Measurements from ENCODE around the gene CA10. TPM values are rescaled to one million over a fixed set of nuclear protein-coding genes. Genes with fewer than 3 reads are reported as not detected.

Gene CA10
- total RNA-seq, 1 donor from 2014 or later = not detected

DNA sequence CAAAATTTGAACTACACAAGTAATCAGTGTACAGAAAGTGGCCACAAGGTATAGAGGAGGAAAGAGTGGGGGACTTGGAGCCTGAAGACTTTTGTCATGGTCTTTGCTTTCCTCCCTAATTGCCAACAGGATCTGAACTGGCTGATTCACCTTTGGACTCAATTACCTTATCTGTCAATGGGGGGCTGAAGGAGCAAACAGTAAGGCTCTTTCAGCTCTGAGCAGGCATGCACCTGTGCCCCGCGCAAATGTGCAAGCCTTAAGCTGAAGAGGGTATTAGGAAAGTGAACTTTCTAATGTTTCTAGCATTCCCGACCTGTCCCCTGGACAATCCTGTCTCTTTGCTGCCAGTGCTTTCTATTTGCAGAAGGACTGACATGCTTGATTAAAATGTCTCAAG, 302.7 kb downstream of the CA10 start:
- DNase-seq = no peak

DNA sequence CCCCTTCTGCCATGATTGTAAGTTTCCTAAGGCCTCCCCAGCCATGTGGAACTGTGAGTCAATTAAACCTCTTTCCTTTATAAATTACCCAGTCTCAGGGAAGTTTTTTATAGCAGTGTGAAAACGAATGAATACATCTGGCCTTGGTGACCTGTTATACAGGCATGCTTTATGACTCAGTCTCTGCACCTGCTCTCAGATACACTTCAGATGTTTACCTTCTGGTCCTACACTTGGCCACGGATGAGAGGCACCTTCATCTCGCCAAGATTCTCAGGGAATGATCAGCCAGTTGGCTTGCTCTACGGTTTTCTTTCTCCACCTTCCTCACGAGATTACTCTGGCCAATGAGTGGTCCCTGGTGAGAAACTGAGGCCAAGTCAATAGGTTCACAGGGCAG, 304.7 kb downstream of the CA10 start:
- DNase-seq = no peak

DNA sequence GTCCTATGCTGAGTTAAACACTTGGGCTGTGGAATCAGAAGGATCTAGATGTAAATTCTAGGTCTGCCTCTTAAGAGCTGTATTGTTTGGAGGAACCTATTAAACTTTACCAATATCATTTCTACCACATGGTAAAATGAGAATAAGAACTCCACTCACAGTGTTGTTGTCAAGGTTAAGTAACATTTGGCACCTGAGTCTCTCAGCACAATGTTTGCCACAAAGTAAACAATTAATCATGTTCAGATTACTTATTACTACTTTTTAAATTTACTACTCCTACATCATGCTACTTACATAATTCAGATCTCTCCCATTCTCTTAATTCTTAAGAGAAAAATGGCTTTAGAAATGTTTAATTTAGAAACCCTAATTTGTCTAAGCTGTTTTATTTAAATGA, 305.9 kb downstream of the CA10 start:
- no peak for DNase-seq

DNA sequence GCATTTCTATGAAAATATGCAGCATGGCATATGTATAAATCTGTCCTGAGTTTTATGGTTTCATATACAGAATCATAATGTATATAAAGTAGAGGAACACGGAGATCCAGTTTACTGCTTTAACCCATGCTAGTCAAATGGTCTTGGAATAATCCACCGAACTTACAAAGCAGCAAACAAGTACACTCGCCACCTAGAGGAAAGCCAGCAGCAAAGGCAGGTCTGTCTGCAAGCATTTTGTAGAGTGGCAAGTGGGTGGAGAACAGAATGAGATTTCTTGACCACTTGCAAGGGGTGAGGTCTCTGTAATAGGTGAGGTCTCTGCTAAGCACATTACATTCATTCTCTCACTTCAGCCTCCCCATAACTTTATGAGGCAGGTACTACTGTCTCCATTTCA, 308.3 kb downstream of the CA10 start:
- DNase-seq = no peak

DNA sequence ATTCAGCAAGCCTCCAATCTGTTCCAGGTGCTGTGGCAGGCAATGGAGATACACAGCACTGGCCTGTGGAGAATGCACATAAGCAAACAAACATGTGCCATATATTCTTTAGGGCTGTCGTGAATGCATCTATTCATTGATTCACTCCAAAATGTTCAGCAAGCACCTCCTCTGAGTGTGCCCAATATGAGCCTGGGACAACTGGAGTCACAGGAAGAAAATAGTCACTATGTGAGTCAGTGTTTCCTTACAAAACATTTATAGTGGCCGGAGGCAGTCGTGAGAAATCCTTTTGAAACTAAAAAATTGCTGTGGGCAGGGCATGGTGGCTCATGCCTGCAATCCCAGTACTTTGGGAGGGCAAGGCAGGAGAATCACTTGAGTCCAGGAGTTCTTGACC, 310.1 kb downstream of the CA10 start:
- no peak for DNase-seq

DNA sequence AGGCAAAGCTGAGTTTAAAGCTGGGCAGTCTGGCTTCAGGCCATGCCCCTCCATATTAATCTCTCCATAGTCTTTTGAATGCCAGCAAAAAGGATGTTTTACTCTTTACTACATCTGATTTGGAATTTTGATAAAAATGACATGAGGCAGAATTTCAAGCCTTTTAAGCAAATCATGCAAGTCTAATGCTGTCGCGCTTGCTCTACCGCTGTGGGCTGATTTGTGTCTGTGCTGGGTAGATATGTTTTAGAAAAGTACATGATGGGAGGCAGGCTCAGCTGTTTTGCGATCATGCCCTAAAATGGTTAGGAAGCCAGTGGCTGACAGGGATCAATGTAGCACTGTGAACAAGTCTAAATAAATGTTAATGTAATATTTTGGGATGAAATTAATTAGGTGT, 311.9 kb downstream of the CA10 start:
- DNase-seq = no peak

DNA sequence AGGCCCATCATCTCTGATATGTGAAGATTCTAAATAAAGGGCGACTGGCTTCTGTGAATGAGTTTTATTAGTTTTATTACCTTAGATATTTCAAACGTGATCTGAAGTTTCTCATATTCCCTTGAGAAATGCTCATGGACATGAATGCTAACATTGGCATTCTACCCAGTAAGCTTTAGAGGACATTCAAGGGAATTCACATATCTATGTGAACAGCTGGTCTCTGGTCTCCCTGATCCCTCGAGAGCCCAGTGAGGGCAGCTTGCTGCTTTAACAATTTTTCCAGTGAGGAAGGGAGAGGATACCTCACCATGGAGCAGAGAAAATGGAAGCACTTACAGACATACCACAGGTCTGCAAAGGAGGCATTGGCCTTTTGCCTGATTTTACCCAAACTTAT, 312.7 kb downstream of the CA10 start:
- no peak for DNase-seq

DNA sequence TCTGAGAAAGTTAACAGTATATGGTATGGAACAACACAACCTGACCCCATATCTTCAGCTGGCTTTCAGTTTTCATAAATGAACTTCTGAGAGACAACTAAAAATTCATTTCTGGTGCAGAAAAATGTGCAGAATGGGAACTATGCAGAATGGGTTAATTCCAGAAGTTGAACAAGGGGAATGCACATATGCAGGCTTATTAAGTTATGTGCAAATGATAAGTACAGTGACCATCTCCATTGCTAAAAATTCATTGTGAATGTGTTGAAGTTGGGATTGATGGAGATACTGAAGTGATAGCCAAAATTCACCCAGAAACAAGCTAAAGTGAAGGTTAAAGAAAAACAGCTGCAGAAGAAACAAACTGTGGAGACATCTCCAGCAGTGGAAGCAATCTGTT, 315.8 kb downstream of the CA10 start:
- no peak for DNase-seq

DNA sequence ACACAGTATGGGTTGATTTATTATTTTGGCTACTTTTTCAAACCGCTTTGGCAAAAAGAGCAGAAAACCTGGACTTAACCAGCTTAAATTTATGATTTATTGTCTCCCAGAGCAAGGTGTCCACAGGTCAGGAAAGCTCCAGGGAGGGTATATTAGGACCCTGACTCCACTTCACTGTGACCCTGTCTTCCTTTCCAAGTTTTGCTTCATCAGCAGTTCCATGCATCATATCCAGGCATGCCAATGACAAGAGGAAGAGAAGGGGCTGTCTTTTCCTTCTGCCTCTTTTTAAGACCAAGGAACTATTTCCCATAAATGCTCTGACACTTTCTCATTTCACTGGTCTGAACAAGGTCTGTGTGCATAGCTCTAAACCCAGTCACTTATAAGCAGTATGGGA, 316.8 kb downstream of the CA10 start:
- no peak for DNase-seq

DNA sequence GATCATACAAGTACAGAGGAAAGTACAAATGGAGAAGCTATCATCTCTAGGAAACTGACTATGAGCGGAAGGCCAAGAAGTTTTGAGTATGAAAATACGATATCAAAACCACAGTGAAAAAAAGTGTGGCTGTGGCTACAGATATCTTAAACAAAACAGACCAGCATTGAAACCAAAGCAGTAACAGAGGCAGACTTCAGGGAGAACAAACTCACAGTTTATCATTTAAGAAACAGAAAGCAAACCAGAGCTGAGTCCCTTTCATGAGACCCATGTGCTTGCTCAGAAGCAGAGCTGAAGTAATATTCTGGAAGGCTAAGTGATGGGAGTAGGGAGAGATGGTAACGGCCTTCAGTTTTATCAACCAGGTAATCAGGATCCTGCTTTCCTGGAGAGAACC, 317.8 kb downstream of the CA10 start:
- no peak for DNase-seq

DNA sequence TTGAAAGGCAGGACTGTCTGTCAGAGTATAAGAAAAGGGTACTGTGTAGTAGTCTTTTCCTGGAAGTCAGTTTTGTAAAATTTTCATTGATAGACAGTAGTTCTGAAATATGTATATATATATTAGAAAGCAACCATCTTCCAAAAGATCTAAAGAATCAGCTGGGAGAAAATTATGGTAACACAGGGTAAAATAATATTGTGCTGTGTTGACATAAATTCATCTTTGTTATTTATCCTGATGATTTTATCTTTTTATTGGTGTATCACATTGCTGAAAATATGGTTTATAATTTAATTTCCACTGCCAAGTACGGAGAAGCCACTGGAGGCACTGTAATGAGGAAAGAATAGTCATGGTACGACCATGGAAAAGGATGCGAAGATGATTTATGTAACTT, 324.9 kb downstream of the CA10 start:
- DNase-seq = no peak

DNA sequence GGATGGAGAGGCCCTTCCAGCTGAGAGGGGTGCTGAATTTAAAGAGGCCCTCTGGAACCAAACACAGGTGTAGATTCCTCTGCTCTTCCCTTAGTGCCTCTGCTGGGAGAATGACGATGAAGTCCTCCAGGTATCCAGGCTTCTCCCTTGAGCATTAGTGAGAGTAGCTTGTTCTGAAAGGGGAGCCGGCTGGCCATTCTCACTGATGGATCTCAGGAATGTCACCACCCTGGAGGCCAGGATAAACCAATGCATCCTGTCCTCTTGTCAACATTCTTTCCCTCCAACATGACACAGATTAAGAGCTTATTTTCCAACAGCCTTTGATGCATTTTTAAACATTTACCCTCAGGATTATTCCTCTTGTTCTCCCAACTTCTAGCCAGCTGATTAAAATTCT, 325.5 kb downstream of the CA10 start:
- no peak for DNase-seq

DNA sequence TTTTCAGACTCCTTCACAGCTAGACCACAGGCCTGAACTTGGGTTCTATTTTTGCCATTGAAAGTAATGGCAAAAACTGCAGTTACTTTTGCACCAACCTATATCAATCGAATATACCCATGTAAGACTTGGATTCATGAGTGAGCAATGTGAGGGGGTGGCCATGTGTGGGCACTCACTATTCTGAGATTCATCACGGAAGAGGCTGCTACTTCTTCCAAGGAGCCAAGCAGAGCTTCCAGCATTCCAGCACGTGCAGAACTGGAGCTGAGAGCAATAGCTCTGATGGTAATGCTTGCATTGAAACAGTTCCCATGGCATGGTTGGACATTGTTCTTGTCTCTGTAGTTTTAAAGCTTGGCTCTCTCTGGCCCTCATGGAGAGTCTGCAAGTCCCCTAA, 327.6 kb downstream of the CA10 start:
- DNase-seq = no peak

DNA sequence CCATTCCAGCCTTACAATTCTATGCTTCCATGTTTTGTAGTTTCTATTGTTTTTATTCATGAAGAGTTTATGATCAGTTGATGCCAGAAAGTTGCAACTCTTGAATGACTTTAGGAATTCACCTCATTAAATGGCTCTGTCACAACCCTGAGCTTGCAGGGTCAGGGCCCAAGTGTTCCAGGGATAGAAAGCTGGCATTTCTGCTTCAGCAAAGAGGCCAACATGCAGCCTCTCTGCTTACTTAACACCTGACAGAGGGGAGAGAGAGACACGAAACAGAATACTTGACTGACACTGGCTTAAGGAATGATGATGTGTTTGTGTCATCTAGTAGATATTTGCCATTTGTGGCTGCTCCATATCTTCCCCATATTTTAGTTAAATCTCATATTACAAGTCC, 328.1 kb downstream of the CA10 start:
- no peak for DNase-seq

DNA sequence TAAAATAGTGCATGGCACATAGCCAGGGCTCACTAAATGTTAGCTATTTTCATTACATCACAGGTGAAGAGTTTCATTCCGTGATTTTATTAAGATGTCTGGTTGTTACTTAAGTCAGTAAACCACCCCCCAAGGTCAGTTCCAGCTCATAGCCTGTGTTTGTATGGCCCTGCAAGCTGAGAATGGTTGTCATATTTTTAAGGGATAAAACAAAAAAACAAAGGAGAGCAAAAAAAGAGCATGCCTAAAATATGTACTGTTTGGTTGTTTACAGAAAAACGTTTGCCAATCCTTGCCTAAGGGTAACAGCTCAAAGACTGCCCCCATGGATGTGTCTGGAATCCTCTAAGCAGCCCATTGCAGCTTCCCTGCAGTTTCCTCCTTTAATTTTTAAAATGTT, 329.6 kb downstream of the CA10 start:
- DNase-seq = no peak

DNA sequence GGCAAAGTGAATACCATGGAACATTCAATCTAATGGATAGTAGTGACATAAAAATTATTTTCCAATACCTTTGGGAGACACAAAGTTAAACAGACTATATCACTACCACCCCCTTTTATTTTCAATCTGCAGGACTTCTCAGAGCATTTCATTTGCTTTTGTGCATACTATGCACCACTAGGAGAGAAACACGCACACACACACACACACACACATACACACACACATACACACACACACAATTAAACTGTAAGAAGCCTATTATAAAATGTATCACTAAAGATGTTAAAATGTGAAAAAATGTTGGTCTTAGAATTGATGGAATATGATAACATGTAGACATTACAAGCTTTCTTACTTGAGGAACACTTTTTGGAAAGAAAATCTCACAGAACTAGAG, 331.4 kb downstream of the CA10 start:
- no peak for DNase-seq

DNA sequence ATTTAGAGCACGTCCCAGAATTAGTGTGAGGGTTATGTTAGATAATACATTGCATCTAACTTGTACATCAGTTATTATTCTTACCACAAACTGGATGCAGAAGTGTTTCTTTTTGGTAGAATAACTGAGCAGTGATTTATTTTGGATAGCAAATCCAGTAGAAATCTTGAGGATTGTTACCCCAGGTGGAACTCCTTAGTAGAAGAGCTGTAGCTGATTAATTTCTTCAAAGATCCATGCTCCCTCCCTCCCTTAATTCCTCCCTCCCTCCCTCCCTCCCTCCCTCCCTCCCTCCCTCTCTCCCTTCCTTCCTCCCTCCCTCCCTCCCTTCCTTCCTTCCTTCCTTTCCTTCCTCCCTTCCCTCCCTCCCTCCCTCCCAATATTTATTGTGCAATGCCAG, 337.7 kb downstream of the CA10 start:
- DNase-seq = no peak

DNA sequence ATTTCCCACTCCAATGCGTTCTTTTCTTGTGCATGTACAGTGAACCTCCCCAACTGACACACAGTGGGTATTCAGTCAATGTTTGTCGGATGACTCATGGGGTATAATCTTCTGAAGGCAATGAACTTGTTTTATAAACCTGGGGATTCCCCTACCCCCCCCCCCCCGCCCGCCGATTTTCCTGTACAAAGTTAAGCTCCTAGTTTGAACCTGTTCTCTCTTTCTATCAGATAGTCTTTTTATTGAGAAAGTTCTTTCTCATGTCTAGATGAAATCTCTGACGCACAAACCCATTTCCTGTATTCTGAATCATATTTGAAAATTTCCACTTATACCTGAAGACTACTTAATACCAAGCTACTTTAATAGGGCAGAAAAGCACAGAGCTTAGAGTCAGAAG, 338.3 kb downstream of the CA10 start:
- no peak for DNase-seq

DNA sequence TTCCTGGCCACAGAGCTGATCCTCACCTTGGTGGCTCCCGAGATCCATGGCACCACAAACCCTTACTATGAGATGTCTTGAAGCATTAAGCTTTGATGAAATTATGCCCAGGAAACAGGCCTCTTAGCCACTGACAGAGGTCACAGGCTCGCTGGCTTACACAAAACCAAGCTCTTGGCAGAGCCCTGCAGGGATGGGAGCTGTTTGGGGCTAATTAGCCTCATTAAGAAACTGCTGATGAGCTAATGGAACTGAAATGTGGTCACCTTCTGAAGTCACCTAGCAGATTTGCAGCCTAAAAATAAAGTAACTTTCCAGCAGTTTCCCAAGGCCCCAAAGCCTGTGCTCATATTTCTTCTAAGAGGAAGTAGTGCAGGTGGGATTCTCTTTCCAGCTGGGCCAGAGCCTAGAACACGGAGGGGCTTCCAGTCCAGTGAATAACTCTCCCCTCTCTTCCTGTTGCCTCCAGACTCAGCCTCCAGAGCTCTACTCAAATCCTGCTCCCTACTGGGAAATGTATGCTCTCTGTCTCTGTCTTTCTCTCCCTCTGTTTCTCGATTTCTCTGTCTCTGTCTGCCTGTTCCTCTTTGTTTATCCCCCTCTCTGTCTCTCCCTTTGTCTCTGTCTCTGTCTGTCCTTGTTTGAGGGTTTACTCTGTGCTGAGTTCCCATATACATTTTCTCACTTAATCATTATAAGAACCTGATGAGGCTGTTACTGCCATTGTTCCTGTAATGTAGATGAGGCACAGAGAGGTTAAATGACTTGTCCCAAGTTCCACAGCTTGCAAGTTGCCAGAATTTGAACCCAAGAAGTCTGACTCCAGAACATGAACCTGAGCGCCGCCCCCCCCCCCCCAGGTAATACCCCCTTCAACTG, 338.9 kb downstream of the CA10 start:
- no peak for DNase-seq

DNA sequence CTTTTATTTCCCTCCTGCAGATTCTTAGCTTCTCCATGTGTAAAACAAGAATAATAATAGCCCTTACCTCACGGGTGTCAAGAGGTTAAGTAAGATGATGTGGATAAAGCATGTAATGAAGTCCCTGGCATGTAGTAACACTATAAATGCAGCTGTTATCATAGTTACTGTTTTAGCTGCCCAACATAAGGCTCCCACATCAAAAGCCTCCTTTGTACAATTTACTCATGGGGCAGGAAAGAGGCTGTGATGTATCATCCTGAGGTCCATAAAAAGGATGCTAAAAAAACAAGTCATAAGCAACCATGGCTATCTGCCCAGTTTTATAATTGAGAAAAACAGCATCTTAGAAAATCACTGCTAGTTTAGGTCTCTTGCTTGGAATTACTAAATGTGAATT, 339.7 kb downstream of the CA10 start:
- DNase-seq = no peak

DNA sequence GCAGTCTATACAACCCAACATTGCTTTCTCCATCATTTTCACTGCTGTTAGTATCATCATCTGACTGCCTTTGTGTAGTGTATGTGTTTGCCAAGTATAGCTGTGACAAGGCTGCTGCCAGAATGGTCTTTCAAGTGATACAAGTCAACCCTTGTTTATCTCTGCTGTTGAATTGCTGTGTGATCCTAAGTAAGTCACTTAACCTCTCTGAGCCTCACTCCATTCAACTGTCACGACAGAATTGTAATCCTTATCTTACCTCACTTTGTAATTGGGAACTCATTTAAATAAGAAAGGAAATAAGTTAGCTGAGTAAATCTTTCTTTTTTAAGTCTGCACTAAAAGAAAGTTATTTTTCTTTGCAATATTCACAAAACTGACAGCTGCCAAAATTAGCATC, 340.6 kb downstream of the CA10 start:
- DNase-seq = no peak

DNA sequence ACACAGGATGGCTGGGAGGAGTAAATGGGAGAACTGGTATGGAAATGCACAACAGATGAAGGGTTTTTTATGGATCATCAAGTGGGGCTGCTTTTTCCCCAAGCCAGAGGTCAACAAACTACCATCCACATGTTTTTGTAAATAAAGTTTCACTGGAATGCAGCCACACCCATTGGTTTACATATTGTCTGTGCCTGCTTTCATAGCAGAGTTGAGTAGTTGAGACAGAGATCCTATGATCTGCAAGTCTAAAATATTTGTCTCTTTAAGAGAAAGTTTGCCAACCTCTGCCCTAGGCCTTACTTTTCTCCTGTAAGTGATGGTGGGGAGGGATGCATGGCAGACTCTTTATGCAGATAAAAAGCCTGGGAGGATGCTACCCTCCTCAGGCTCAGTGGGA, 341.4 kb downstream of the CA10 start:
- no peak for DNase-seq

DNA sequence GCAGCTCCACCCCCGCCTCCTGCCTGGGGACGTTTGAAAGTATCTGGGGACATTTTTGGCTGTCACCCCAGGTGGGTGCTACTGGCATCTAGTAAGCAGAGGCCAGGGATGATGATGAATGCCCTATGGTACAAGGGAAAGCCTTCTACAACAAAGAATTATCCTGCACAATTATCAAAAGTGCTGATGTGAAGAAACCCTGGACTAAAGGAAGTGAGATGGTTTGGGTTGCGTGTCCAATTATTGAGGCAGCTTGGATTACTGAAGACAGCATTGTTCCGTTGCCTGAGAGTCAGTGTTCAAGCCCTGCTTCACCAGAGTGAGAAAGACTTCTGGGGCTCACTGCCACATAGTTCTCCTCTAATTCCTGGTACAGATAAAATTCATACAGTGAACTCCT, 343.4 kb downstream of the CA10 start:
- no peak for DNase-seq

DNA sequence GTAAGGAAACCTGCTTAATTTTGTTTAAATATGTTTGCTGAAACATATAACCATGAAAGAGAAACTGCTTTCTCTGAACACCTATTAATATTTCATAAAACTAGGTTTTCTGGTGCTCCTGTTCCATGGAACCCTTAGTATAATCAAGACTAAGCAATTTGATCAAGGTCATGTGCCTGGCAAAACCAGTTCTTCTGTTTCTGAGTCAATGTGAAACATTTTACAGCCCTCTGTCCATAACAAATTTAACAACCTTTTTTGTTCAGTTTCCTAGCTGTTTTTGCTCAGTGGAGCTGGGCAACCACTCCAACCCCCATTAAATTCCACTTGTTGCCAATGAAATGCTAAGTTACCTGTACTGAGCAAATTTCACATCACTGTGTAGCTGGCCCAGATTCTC, 344.0 kb downstream of the CA10 start:
- no peak for DNase-seq

DNA sequence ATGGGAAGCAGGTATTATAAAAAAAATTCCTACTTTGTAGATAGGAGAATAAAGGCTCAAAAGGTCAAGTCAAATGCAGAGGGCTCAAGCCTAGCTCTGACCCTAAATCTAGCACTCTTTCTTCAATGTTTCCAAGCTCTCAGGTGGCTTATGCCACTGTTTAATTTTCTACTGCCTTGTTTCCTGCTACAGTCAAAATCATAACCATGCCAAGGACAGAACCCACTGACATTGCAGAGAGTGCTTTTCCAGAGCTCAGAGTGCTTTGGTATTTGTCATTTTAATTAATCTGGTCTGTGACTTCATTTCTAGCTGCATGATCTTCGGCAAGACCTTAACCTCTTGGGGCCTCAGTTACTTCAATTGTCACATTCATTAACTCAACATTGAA, 344.7 kb downstream of the CA10 start:
- DNase-seq = no peak

Measured in dermis blood vessel endothelial cell (primary cell).